Activated CD4-positive, alpha-beta T cell treated with anti-CD3 and anti-CD28 coated beads, Interleukin-2, amount 10 ng/mL, durations not matched to agents 7 days and 5 days (primary cell): ENCODE measurements around the gene GDF10. TPM values are rescaled to one million over a fixed set of nuclear protein-coding genes. Genes with fewer than 3 reads are reported as not detected.

Experiments
- CTCF ChIA-PET: fragments of 350-600 bp; sonication (Branson Sonifier 250); formaldehyde crosslinking; loops from one replicate; lab custom pipeline; 2021; ENCODE audit warnings: antibody characterized with exemption; lab: Charles Lee
- POLR2A ChIA-PET: fragments of 350-600 bp; sonication (Branson Sonifier 250); formaldehyde crosslinking; loops from one replicate; lab custom pipeline; 2021; ENCODE audit warnings: antibody characterized with exemption; lab: Charles Lee
- DNase-seq: peaks from one replicate; pipeline ENCODE4 v3.0.0-alpha.2; 2020
- H3K27ac Mint-ChIP-seq: one replicate; pipeline ENCODE4 v1.8.0; 2021; ENCODE audit warnings: mild to moderate bottlenecking, moderate library complexity, mixed read lengths
- H3K27me3 Mint-ChIP-seq: one replicate; pipeline ENCODE4 v1.8.0; 2021; ENCODE audit warnings: mixed read lengths
- H3K36me3 Mint-ChIP-seq: one replicate; pipeline ENCODE4 v1.8.0; 2021; ENCODE audit warnings: low read depth, mixed read lengths
- H3K4me1 Mint-ChIP-seq: one replicate; pipeline ENCODE4 v1.8.0; 2021; ENCODE audit warnings: mixed read lengths
- H3K4me3 Mint-ChIP-seq: one replicate; pipeline ENCODE4 v1.8.0; 2021; ENCODE audit warnings: mild to moderate bottlenecking, moderate library complexity, mixed read lengths
- H3K9me3 Mint-ChIP-seq: one replicate; pipeline ENCODE4 v1.8.0; 2021; ENCODE audit warnings: mixed read lengths
- total RNA-seq, 2 experiments: library from RNA; stranded (reverse); gene quantifications; one replicate each; pipeline ENCODE4 v1.2.3, GENCODE V29; 2021

GDF10 gene
- total RNA-seq, 2 experiments from 2014 or later: 0.08 TPM; not detected in 1

DNA sequence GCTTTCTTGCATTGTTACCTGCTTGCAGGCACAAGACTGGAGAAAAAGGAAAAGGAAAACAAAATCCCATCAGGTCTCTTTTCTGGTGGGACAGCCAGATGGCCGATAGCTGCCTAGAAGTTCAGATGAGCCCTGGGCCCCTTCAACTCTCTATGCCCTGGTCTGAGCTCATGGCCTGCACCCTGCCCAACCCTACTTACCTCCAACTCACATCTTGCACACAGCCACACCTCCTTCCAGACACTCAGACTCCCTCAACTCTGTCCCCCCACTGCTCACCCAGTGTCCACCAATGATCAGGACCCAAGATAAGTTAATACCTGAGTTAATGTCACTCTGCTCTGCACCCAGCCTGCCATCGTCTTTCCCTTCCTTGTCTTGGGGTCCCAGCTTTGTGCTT is 59.1 kb downstream of the GDF10 start:
- H3K27me3 Mint-ChIP-seq: no peaks in the 10 kb centered on the region
- no peak overlapping the region for H3K4me3 Mint-ChIP-seq
- ChIA-PET POLR2A (no interaction called here), CTCF (interaction anchor here (1.2 kb wide), 1 partner anchor 134 kb away, joined by 4 read pairs; no protein-coding TSS in a partner anchor)
- H3K36me3 Mint-ChIP-seq: no peaks in the 10 kb centered on the region
- H3K9me3 Mint-ChIP-seq: no peaks in the 10 kb centered on the region
- no peak overlapping the region for H3K27ac Mint-ChIP-seq
- no peak for DNase-seq
- no peaks in the 10 kb centered on the region for H3K4me1 Mint-ChIP-seq

- no peak overlapping the region for H3K4me3 Mint-ChIP-seq
- no peaks in the 10 kb centered on the region for H3K9me3 Mint-ChIP-seq
- ChIA-PET CTCF (interaction anchor here (0.6 to 1.2 kb wide), 2 partner anchors 135 to 249 kb away, joined by 4 read pairs; no protein-coding TSS in a partner anchor), POLR2A (no interaction called here)
- H3K27ac Mint-ChIP-seq: no peak overlapping the region
- no peaks in the 10 kb centered on the region for H3K36me3 Mint-ChIP-seq
- H3K4me1 Mint-ChIP-seq: no peaks in the 10 kb centered on the region
- no peak for DNase-seq
- no peaks in the 10 kb centered on the region for H3K27me3 Mint-ChIP-seq
Measured at GRCh38 chr10:47359626-47360418, 59.8 kb downstream of the GDF10 start.

- H3K27me3 Mint-ChIP-seq: no peaks in the 10 kb centered on the region
- no peaks in the 10 kb centered on the region for H3K9me3 Mint-ChIP-seq
- H3K4me1 Mint-ChIP-seq: no peaks in the 10 kb centered on the region
- ChIA-PET CTCF (interaction anchor here (0.6 kb wide), 1 partner anchor 249 kb away, joined by 4 read pairs; no protein-coding TSS in a partner anchor), POLR2A (no interaction called here)
- no peak overlapping the region for H3K27ac Mint-ChIP-seq
- H3K4me3 Mint-ChIP-seq: no peak overlapping the region
- H3K36me3 Mint-ChIP-seq: no peaks in the 10 kb centered on the region
- no peak for DNase-seq
Measured at GRCh38 chr10:47360419-47361040, 60.5 kb downstream of the GDF10 start.

- H3K4me3 Mint-ChIP-seq: no peak overlapping the region
- ChIA-PET POLR2A (no interaction called here), CTCF (interaction anchor here (0.9 kb wide), 1 partner anchor 21 kb away, joined by 3 read pairs; no protein-coding TSS in a partner anchor)
- no peaks in the 10 kb centered on the region for H3K27me3 Mint-ChIP-seq
- H3K27ac Mint-ChIP-seq: no peak overlapping the region
- H3K36me3 Mint-ChIP-seq: no peaks in the 10 kb centered on the region
- peak; percentile 33 for DNase-seq
- H3K4me1 Mint-ChIP-seq: no peaks in the 10 kb centered on the region
- H3K9me3 Mint-ChIP-seq: no peaks in the 10 kb centered on the region
Measured at GRCh38 chr10:47361293-47361692, 61.3 kb downstream of the GDF10 start.

DNA sequence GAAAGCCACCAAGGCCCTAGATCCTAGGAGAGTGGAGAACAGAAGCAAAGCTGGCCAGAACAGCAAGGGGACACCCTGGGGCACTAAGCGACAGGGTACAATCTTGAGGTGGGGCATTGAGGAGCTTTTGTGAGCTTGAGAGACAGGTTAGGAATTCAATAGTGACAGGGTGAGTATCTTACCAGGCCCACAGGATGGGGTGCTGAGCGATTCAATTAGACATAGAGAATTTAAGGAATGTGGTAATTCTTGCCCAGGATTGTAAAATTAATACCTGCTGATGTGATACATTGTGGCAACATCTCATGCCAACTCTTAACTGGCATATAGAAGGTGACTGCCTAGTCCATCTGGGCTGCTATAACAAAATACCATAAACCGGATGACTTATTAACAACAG is 62.2 kb downstream of the GDF10 start:
- Mint-ChIP-seq H3K27me3 (no peaks in the 10 kb centered on the region), H3K4me1 (no peaks in the 10 kb centered on the region), H3K36me3 (no peaks in the 10 kb centered on the region), H3K4me3 (no peak overlapping the region), H3K9me3 (no peaks in the 10 kb centered on the region), H3K27ac (no peak overlapping the region)
- CTCF ChIA-PET: interaction anchor here (0.9 kb wide), 1 partner anchor 21 kb away, joined by 3 read pairs; no protein-coding TSS in a partner anchor
- POLR2A ChIA-PET: no interaction called here
- DNase-seq: no peak

Other genes with a start within 250 kb of the GDF10 start
- not detected for gene GDF2, start 22.3 kb downstream of the GDF10 start, total RNA-seq
- gene RBP3, start 48.2 kb downstream of the GDF10 start, total RNA-seq: not detected
- under 1 TPM in 1 of 2 experiments, not detected in 1; 0.05 TPM for gene ZNF488, start 84.1 kb downstream of the GDF10 start, total RNA-seq
- under 1 TPM; 0.17 to 0.30 TPM for gene ANXA8, start 183.9 kb downstream of the GDF10 start, total RNA-seq
- not detected for gene FAM25G, start 191.5 kb downstream of the GDF10 start, total RNA-seq
- 1 to 10 TPM; 3.5 to 4.0 TPM for gene AGAP9, start 223.4 kb downstream of the GDF10 start, total RNA-seq